ENCODE measurements around the gene GALNT4. TPM values are rescaled to one million over a fixed set of nuclear protein-coding genes. Genes with fewer than 3 reads are reported as not detected.

Gene GALNT4
- total RNA-seq, 1 donor from 2014 or later: 6.9 TPM

DNA sequence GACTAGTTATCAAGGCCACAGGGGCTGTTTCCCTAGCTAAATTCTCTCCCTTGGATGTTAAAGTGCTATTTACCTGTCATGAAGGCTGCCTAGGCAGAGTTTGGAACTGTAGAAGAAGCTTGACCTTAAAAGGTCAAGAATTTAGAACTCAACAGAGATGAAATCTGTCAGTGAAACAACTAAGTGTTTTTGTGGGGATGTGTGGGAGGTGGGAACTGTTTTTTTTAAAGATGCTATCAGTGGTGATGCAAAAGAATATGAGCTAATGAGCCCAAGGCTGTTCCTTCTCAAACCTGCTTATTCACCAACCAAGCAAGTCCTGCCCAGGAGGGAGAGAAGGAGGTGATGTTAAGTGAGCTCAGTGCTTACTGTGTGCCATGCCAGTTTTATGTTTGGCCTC lies 42.0 kb upstream of the GALNT4 start:
- Histone ChIP-seq H3K36me3 (ENCODE audit: insufficient read depth, low read length) (no peaks in the 10 kb centered on the region), H3K9ac (ENCODE audit: low read length) (no peak overlapping the region), H3K4me3 (ENCODE audit: insufficient read depth, low read depth, low read length) (no peak overlapping the region), H3K4me2 (ENCODE audit: low read length) (no peak overlapping the region), H3K79me2 (ENCODE audit: insufficient read depth, low read length) (no peaks in the 10 kb centered on the region), H3K27me3 (ENCODE audit: insufficient read depth, low read length) (no peaks in the 10 kb centered on the region), H4K20me1 (ENCODE audit: insufficient read depth, low read length) (no peaks in the 10 kb centered on the region), H2AFZ (ENCODE audit: low read depth, low read length) (no peak overlapping the region), H3K4me1 (ENCODE audit: insufficient read depth, low read length) (no peaks in the 10 kb centered on the region), H3K9me3 (ENCODE audit: insufficient read depth, low read depth, low read length) (no peaks in the 10 kb centered on the region), H3K27ac (ENCODE audit: low read depth, low read length) (no peak overlapping the region)
- Mint-ChIP-seq H3K9me3 (ENCODE audit: unreplicated experiment) (peaks cover 2% of the 10 kb centered on the region), H3K4me3 (ENCODE audit: unreplicated experiment) (no peak overlapping the region), H3K27ac (ENCODE audit: unreplicated experiment) (peak overlapping the region; percentile 83), H3K27me3 (ENCODE audit: low read depth, unreplicated experiment) (no peaks in the 10 kb centered on the region), H3K36me3 (ENCODE audit: low read depth, unreplicated experiment) (no peaks in the 10 kb centered on the region), H3K4me1 (ENCODE audit: low read depth, unreplicated experiment) (peaks cover 18% of the 10 kb centered on the region)
- FAIRE-seq (no peak), DNase-seq (ENCODE audit: low read depth) (peak; percentile 73)
- TF ChIP-seq EZH2 (IDR thresholded peaks at IDR 0.05; ENCODE audit: insufficient read depth, low read length) (no peak), CTCF (IDR thresholded peaks at IDR 0.05; ENCODE audit: insufficient read depth, low read depth, low read length) (no peak)

- no peaks in the 10 kb centered on the region for H3K9me3 ChIP-seq (ENCODE audit: insufficient read depth, low read depth, low read length)
- DNase-seq (ENCODE audit: low read depth) (no peak), FAIRE-seq (no peak)
- no peak overlapping the region for H3K9ac ChIP-seq (ENCODE audit: low read length)
- no peaks in the 10 kb centered on the region for H3K4me1 ChIP-seq (ENCODE audit: insufficient read depth, low read length)
- no peak for TF ChIP-seq CTCF (IDR thresholded peaks at IDR 0.05; ENCODE audit: insufficient read depth, low read depth, low read length)
- TF ChIP-seq EZH2 (IDR thresholded peaks at IDR 0.05; ENCODE audit: insufficient read depth, low read length): no peak
- no peaks in the 10 kb centered on the region for H3K36me3 ChIP-seq (ENCODE audit: insufficient read depth, low read length)
- no peak overlapping the region for H3K4me3 Mint-ChIP-seq (ENCODE audit: unreplicated experiment)
- H3K27ac Mint-ChIP-seq (ENCODE audit: unreplicated experiment): no peak overlapping the region
- peaks cover 2% of the 10 kb centered on the region for H3K9me3 Mint-ChIP-seq (ENCODE audit: unreplicated experiment)
- H3K27me3 Mint-ChIP-seq (ENCODE audit: low read depth, unreplicated experiment): no peaks in the 10 kb centered on the region
- no peak overlapping the region for H3K4me2 ChIP-seq (ENCODE audit: low read length)
- no peak overlapping the region for H2AFZ ChIP-seq (ENCODE audit: low read depth, low read length)
- no peaks in the 10 kb centered on the region for H3K36me3 Mint-ChIP-seq (ENCODE audit: low read depth, unreplicated experiment)
- H3K27me3 ChIP-seq (ENCODE audit: insufficient read depth, low read length): no peaks in the 10 kb centered on the region
- no peak overlapping the region for H3K27ac ChIP-seq (ENCODE audit: low read depth, low read length)
- H3K4me3 ChIP-seq (ENCODE audit: insufficient read depth, low read depth, low read length): no peak overlapping the region
- H4K20me1 ChIP-seq (ENCODE audit: insufficient read depth, low read length): no peaks in the 10 kb centered on the region
- no peaks in the 10 kb centered on the region for H3K79me2 ChIP-seq (ENCODE audit: insufficient read depth, low read length)
- H3K4me1 Mint-ChIP-seq (ENCODE audit: low read depth, unreplicated experiment): peaks cover 13% of the 10 kb centered on the region
These were observed 40.4 kb upstream of the GALNT4 start for GRCh38 chr12:89565002-89565401.

DNA sequence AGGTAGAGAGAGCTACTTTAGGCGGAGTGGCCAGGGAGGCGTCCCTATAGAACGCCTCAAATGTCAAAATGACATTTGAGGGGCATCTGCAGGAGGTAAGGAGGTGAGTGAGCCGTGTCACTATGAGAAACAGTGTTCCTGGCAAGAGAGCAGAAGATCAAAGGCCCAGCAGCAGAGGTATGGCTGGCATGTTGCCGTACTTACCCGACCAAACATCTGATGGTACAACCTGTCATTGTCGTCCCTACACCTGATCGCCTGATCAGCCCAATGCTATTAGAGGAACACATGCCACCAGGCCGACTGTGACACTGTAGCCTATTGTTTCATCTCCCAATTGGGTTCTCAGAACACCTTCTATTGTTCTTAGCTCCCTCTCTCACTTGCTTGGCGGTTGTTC lies 35.2 kb upstream of the GALNT4 start:
- Histone ChIP-seq H3K4me1 (ENCODE audit: insufficient read depth, low read length) (no peaks in the 10 kb centered on the region), H3K27me3 (ENCODE audit: insufficient read depth, low read length) (no peaks in the 10 kb centered on the region), H3K4me2 (ENCODE audit: low read length) (no peak overlapping the region), H3K9me3 (ENCODE audit: insufficient read depth, low read depth, low read length) (no peaks in the 10 kb centered on the region), H3K79me2 (ENCODE audit: insufficient read depth, low read length) (no peaks in the 10 kb centered on the region), H4K20me1 (ENCODE audit: insufficient read depth, low read length) (no peaks in the 10 kb centered on the region), H3K27ac (ENCODE audit: low read depth, low read length) (no peak overlapping the region), H3K36me3 (ENCODE audit: insufficient read depth, low read length) (no peaks in the 10 kb centered on the region), H2AFZ (ENCODE audit: low read depth, low read length) (no peak overlapping the region), H3K4me3 (ENCODE audit: insufficient read depth, low read depth, low read length) (no peak overlapping the region), H3K9ac (ENCODE audit: low read length) (no peak overlapping the region)
- DNase-seq (ENCODE audit: low read depth): no peak
- Mint-ChIP-seq H3K36me3 (ENCODE audit: low read depth, unreplicated experiment) (no peaks in the 10 kb centered on the region), H3K27ac (ENCODE audit: unreplicated experiment) (no peak overlapping the region), H3K9me3 (ENCODE audit: unreplicated experiment) (peaks cover 2% of the 10 kb centered on the region), H3K27me3 (ENCODE audit: low read depth, unreplicated experiment) (peaks cover 3% of the 10 kb centered on the region), H3K4me3 (ENCODE audit: unreplicated experiment) (no peak overlapping the region), H3K4me1 (ENCODE audit: low read depth, unreplicated experiment) (peaks cover 3% of the 10 kb centered on the region)
- TF ChIP-seq EZH2 (IDR thresholded peaks at IDR 0.05; ENCODE audit: insufficient read depth, low read length) (no peak), CTCF (IDR thresholded peaks at IDR 0.05; ENCODE audit: insufficient read depth, low read depth, low read length) (no peak)
- no peak for FAIRE-seq

Measured in astrocyte (in vitro differentiated cells and primary cell).